GM13976 (cell line): ENCODE results near the gene MSMB.

Experiments
- DNase-seq: peaks from one replicate; pipeline ENCODE4 v3.0.0; 2012; ENCODE audit warnings: low spot score
- CTCF ChIP-seq: IDR thresholded peaks from 2 replicates; pipeline ENCODE4 v1.5.1; 2012; ENCODE audit warnings: borderline replicate concordance, mild to moderate bottlenecking; ENCODE audit not compliant: insufficient read depth; ENCODE audit errors: extremely low read depth, missing control alignments, control extremely low read depth
- in situ Hi-C: fragments of 300-500 bp; cut with MboI; formaldehyde crosslinking; loops from one replicate; pipeline ENCODE4 v1.12.0; 2022; ENCODE audit warnings: low sequenced_read_pairs, mixed read lengths, inconsistent platforms; ENCODE audit not compliant: unreplicated experiment

MSMB gene

DNA sequence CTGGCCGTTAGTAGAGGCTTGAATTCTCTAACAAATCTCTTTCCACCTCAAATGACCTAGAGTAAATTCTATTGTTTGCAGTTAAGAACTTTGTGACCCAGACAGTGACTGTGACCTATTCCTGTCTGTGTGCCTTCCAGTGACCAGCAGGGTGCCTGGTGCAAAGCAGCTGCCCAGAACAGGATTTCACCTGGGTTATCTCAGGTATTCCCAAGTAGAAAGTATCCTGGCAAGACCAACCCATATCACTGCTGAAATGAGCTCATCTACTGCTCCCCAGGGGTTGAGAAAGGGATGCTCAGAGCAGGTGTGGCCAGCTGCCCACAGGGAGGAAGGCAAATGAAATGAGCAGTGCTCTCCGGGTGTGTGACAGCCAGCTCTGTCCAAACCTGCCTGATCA, 2.1 kb upstream of the MSMB start:
- TF ChIP-seq CTCF: no peak
- in situ Hi-C loops: no loop called here
- no peak for DNase-seq

- DNase-seq: no peak
- in situ Hi-C loops: no loop called here
- no peak for TF ChIP-seq CTCF
Measured at GRCh38 chr10:46042527-46042926, 3.5 kb downstream of the MSMB start.

DNA sequence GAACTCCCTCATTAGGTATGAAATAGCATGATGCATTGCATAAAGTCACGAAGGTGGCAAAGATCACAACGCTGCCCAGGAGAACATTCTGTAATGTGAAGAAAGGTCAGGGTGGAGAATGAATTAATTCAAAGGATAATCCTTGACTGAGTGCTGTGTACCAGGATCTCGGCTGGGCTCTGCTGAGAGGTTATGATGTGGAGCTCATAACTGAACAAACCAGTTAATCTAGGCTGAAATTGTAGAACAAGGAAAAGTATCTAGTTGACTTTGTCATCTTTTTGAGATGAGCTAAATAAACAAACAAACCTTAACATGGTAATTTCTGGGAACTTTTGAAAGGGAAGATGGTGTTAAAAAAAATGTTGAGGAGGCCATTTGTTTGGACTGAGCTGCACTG, 6.1 kb downstream of the MSMB start:
- TF ChIP-seq CTCF: no peak
- DNase-seq: no peak
- in situ Hi-C loops: no loop called here

- in situ Hi-C loops: no loop called here
- DNase-seq: no peak
- TF ChIP-seq CTCF: no peak
Measured at GRCh38 chr10:46037107-46037825, 8.8 kb downstream of the MSMB start.

GRCh38 chr10:46035923-46036849, 9.9 kb downstream of the MSMB start:
- in situ Hi-C loops: no loop called here
- DNase-seq: no peak
- TF ChIP-seq CTCF: no peak

DNA sequence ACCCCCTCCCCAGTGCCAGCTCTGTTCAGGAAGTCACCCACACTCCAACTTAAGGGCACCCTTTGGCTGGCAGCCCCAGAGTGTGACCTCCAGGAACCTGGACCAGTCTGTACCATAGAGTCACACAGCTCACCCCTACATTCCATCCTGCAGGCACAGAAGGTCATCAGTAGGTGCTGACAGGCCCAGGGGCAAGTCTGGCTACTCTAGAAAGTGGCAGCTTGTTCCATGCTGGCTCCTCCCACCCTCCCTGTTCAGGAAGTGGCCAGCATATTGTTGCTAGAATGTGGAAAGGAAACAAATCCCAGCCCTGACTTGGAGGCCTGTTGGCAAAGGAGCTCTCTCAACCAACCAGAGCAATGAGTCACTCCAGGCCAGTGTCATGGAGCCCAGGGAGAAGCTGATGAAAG, 12.5 kb downstream of the MSMB start:
- TF ChIP-seq CTCF: no peak
- in situ Hi-C loops: no loop called here
- DNase-seq: no peak
